Endothelial cell of hepatic sinusoid (primary cell): ENCODE measurements around the gene ZDHHC16.

ENCODE experiments used
- in situ Hi-C: cut with HindIII; loops from 2 replicates; pipeline ENCODE4 v1.10.0; 2017; ENCODE audit warnings: low sequenced_read_pairs

Gene ZDHHC16

GRCh38 chr10:97506199-97506991 lies 60.4 kb downstream of the ZDHHC16 start:
- in situ Hi-C loops = no loop called here
